Measurements from ENCODE around the gene LILRB1.

- TF ChIP-seq POLR2AphosphoS5 (IDR thresholded peaks at IDR 0.05; ENCODE audit: low read depth, low read length) = no peak
- no peak for TF ChIP-seq POLR2A (IDR thresholded peaks at IDR 0.05; ENCODE audit: low read depth, low read length)
These were observed 32.4 kb downstream of the LILRB1 start, which contains the start of gene LILRB4 for GRCh38 chr19:54662730-54663129.
